Activated CD4-positive, alpha-beta T cell treated with anti-CD3 and anti-CD28 coated beads, Interleukin-2, amount 50 U/mL, for 24 hours (primary cell): ENCODE measurements around the gene DHRS7B.
"Not testable (repeated sequence)": the region's sequence is repeated elsewhere in the genome, so short reads cannot be mapped to it uniquely, and the experiment has no call there.

Source experiments
- DNase-seq, 2 donors: peaks; one replicate each; pipeline ENCODE4 v3.0.0-alpha.2; 2020; ENCODE audit warnings: low read depth in 1 of 2, low spot score in 1 of 2

The DHRS7B gene

GRCh38 chr17:21176773-21177395 lies 50.1 kb downstream of the DHRS7B start:
- no peak for DNase-seq

- no peak for DNase-seq
Measured at GRCh38 chr17:21177401-21177800, 50.6 kb downstream of the DHRS7B start.

GRCh38 chr17:21177854-21178600 lies 51.3 kb downstream of the DHRS7B start:
- no peak for DNase-seq

GRCh38 chr17:21183468-21183867 lies 56.7 kb downstream of the DHRS7B start:
- no peak for DNase-seq

- no peak for DNase-seq
Measured at GRCh38 chr17:21184570-21184969, 57.8 kb downstream of the DHRS7B start.

- DNase-seq, result no peak
Measured at GRCh38 chr17:21185061-21185460, 58.3 kb downstream of the DHRS7B start.

GRCh38 chr17:21186399-21187187 lies 59.8 kb downstream of the DHRS7B start:
- no peak for DNase-seq

GRCh38 chr17:21189361-21189760 lies 62.6 kb downstream of the DHRS7B start:
- no peak for DNase-seq

GRCh38 chr17:21190078-21190477 lies 63.3 kb downstream of the DHRS7B start:
- DNase-seq, result no peak

- no peak for DNase-seq
Measured at GRCh38 chr17:21191698-21192097, 64.9 kb downstream of the DHRS7B start.

- not testable (repeated sequence) for DNase-seq
Measured at GRCh38 chr17:21192414-21192813, 65.7 kb downstream of the DHRS7B start.

- no peak for DNase-seq
Measured at GRCh38 chr17:21193031-21193430, 66.3 kb downstream of the DHRS7B start.

GRCh38 chr17:21194226-21194625 lies 67.5 kb downstream of the DHRS7B start:
- DNase-seq, result no peak

GRCh38 chr17:21194703-21195102 lies 67.9 kb downstream of the DHRS7B start:
- DNase-seq, result no peak

GRCh38 chr17:21196126-21196525 lies 69.4 kb downstream of the DHRS7B start:
- DNase-seq, result no peak

GRCh38 chr17:21198411-21198810 lies 71.6 kb downstream of the DHRS7B start:
- no peak for DNase-seq

- no peak for DNase-seq
Measured at GRCh38 chr17:21199311-21199710, 72.5 kb downstream of the DHRS7B start.

- no peak for DNase-seq
Measured at GRCh38 chr17:21199856-21200255, 73.1 kb downstream of the DHRS7B start.

- no peak for DNase-seq
Measured at GRCh38 chr17:21200590-21201297, 74.0 kb downstream of the DHRS7B start.

- no peak for DNase-seq
Measured at GRCh38 chr17:21201298-21201595, 74.5 kb downstream of the DHRS7B start.

- no peak for DNase-seq
Measured at GRCh38 chr17:21201874-21202273, 75.1 kb downstream of the DHRS7B start.

GRCh38 chr17:21202512-21202911 lies 75.7 kb downstream of the DHRS7B start:
- DNase-seq, result no peak
